ENCODE data around the gene CHD8. TPM values are rescaled to one million over a fixed set of nuclear protein-coding genes. Genes with fewer than 3 reads are reported as not detected.
"Not testable (repeated sequence)": the region's sequence is repeated elsewhere in the genome, so short reads cannot be mapped to it uniquely, and the experiment has no call there.

CHD8 gene
- total RNA-seq, 2 experiments from 2014 or later: 84.3 to 104 TPM

DNA sequence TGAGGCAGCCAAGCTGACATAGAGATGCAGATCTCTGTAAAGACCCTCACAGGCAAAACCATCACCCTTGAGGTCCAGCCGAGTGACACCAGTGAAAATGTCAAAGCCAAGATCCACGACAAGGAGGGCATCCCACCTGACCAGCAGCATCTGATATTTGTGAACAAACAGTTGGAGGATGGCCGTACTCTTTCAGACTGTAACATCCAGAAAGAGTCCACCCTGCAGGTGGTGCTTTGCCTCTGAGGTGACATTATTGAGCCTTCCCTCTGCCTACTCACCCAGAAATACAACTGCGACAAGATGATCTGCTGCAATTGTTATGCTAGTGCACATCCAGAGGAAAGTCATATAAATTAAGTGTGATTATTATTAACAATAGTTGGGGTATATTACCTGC lies 57.0 kb downstream of the CHD8 start:
- POLR2A ChIA-PET: no interaction called here
- intact Hi-C loops (cut with DNase I, micrococcal nuclease): no loop called here
- Mint-ChIP-seq H3K4me1 (no peaks in the 10 kb centered on the region), H3K4me3 (no peak overlapping the region), H3K36me3 (ENCODE audit: low read depth) (peaks cover 73% of the 10 kb centered on the region), H3K9me3 (ENCODE audit: low read depth) (no peaks in the 10 kb centered on the region), H3K27me3 (no peaks in the 10 kb centered on the region), H3K27ac (no peak overlapping the region)
- no peak for ATAC-seq
- no peak for DNase-seq
- CTCF ChIA-PET: no interaction called here

DNA sequence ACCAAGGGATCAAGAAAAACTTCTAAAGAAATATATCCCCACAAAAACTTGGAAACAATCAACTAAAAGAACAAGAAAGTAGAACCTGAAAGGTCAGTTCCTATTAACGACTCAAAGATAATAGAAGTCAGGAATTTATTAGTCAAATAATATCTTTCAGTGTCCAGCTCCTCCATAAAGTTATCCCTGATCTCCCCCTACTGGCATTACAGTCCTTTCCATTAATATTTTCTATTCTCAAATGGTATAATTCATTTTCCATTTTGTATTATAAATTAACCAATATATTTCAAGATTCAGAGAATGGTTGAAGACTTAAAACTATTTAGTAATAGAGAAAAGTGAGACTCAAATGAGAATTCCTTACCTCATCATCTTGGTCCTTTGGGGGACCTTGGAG lies 60.5 kb downstream of the CHD8 start:
- POLR2A ChIA-PET: no interaction called here
- intact Hi-C loops (cut with DNase I, micrococcal nuclease): no loop called here

DNA sequence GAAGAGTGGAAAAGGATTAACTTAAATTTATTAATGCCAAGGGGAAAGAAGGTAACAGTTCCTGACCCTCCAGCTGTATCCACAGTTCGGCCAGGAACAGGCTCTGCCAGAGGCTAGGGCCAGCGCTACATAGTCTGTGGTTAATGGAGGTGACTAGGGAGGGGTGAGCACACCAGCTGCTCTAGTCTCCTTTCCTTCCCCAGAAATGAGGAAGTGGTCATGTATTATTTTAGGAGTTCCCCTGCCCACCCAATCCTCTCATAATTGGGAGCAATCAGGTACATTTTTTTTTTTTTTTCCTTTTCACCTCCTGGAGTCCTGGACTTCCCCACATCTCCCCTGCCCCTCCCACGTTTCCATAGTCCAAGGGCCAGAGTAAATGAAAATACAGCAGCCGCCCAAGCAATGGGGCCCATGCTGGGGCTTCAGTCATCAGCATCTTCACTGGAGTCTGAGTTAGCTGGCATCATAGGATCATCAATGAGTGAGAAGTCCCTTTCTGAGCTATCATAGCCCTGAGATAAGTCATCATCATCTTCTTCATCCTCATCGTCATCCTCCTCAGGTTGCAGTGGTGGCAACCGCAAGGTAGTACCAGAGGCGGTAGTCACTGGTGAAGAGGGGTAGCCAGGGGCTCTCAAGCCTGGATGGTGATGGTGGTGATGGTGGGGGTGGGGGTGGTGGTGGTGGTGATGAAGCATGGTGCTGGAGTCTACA lies 70.6 kb downstream of the CHD8 start:
- DNase-seq (peak; percentile 27), ATAC-seq (no peak)
- POLR2A ChIA-PET: interaction anchor here (1.6 kb wide), 1 partner anchor 124 kb away, joined by 6 read pairs; no protein-coding TSS in a partner anchor
- H3K27me3 Mint-ChIP-seq: no peaks in the 10 kb centered on the region
- peaks cover 29% of the 10 kb centered on the region for H3K4me1 Mint-ChIP-seq
- H3K36me3 Mint-ChIP-seq (ENCODE audit: low read depth): peaks cover 37% of the 10 kb centered on the region
- CTCF ChIA-PET: interaction anchor here (0.6 to 1.3 kb wide), 3 partner anchors 104 to 275 kb away, joined by 3 to 5 read pairs (median 3); no protein-coding TSS in a partner anchor
- H3K27ac Mint-ChIP-seq: peak overlapping the region; percentile 98
- H3K4me3 Mint-ChIP-seq: peak overlapping the region; percentile 98
- intact Hi-C loops (cut with DNase I, micrococcal nuclease): loop anchor here in 1 of 2 experiments (2.0 to 10.0 kb wide), 2 partner anchors 77 to 151 kb away; no protein-coding TSS in a partner anchor
- no peaks in the 10 kb centered on the region for H3K9me3 Mint-ChIP-seq (ENCODE audit: low read depth)

More for the DNA sequence above, 60.5 kb downstream of the CHD8 start:
- CTCF ChIA-PET: interaction anchor here (1.0 kb wide), 1 partner anchor 11 kb away, joined by 3 read pairs; no protein-coding TSS in a partner anchor
- Mint-ChIP-seq H3K9me3 (ENCODE audit: low read depth) (no peaks in the 10 kb centered on the region), H3K36me3 (ENCODE audit: low read depth) (peaks cover 68% of the 10 kb centered on the region), H3K27me3 (no peaks in the 10 kb centered on the region), H3K4me3 (no peak overlapping the region), H3K4me1 (no peaks in the 10 kb centered on the region), H3K27ac (no peak overlapping the region)
- DNase-seq: no peak
- ATAC-seq: no peak

DNA sequence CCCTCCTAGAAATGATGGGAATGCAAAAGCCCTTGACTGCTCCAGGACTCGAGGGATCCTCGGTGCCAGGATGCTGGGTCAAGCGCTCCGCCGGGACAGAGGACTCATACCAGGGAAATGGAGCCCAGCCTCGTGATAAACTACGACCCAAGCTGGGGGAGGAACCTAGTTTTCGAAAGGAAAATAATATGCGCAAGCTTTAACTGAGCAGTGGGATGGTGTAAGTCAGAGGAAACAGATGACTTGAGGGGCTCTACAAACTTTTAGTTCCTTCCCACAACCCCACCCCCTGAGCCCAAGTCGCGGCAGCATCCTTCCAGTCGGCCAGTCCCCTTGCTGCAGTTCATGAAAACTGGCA lies 71.5 kb downstream of the CHD8 start:
- DNase-seq (no peak), ATAC-seq (peak; percentile 60)
- ChIA-PET CTCF (interaction anchor here (0.5 to 1.3 kb wide), 7 partner anchors 25 to 274 kb away, joined by 3 to 6 read pairs (median 3); partner anchors contain the start of genes CHD8 and METTL3), POLR2A (interaction anchor here (0.6 to 1.6 kb wide), 12 partner anchors 9 to 283 kb away, joined by 3 to 10 read pairs (median 4); partner anchors contain the start of gene CHD8)
- H3K36me3 Mint-ChIP-seq (ENCODE audit: low read depth): peaks cover 35% of the 10 kb centered on the region
- H3K4me3 Mint-ChIP-seq: peak overlapping the region; percentile 98
- intact Hi-C loops (cut with DNase I, micrococcal nuclease): loop anchor here (1.0 to 10.0 kb wide), 13 partner anchors 30 to 1937 kb away; partner anchors contain the start of genes CHD8 (in 2 of the 2), HNRNPC (in 2 of the 2), TOX4 (in 2 of the 2) and METTL3 (in 1 of the 2)
- no peaks in the 10 kb centered on the region for H3K27me3 Mint-ChIP-seq
- H3K4me1 Mint-ChIP-seq: peaks cover 33% of the 10 kb centered on the region
- no peaks in the 10 kb centered on the region for H3K9me3 Mint-ChIP-seq (ENCODE audit: low read depth)
- peak overlapping the region; percentile 98 for H3K27ac Mint-ChIP-seq

DNA sequence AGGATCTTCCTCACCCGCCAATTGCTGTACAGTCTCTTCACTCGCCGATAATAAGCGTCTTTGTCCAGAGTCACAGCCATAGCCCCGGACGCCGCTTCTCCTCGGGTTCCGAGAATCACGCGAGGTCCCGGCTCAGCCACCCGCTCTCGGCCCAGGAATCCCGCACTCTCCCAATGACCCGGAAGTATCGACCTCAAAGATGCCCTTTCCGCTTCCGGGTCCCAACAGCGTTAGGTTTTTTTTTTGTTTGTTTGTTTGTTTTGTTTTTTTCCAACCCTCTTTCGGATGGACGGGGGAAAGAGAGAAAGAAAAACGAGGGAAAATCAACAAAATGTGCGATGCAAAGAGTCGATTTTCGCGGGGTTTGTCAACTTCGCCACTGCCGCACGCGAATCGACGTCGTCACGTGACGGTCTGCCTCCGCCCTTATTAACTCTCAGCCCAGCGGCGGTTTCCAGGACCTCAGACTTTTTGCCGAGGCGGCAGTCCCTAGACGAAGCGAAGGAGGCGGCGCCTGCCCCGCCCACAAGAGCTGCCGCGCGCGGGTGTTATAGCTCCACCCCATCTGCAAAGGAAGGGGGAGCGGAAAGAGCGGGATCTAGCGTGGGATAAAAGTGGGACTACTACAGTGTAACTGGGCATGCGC lies 72.0 kb downstream of the CHD8 start, which contains the start of gene SUPT16H:
Gene SUPT16H, minus strand, starts transcription at position 172 of the 646 bp plus-strand sequence. Its CDS starts 92 bp downstream, at position 80.
- peak; percentile 97 for DNase-seq
- intact Hi-C loops (cut with DNase I, micrococcal nuclease): loop anchor here (1.0 to 10.0 kb wide), 14 partner anchors 30 to 1937 kb away; partner anchors contain the start of genes CHD8 (in 2 of the 2), HNRNPC (in 2 of the 2), METTL3 (in 2 of the 2) and TOX4 (in 2 of the 2)
- POLR2A ChIA-PET: interaction anchor here (0.6 to 1.6 kb wide), 12 partner anchors 9 to 282 kb away, joined by 3 to 10 read pairs (median 4); partner anchors contain the start of gene CHD8

DNA sequence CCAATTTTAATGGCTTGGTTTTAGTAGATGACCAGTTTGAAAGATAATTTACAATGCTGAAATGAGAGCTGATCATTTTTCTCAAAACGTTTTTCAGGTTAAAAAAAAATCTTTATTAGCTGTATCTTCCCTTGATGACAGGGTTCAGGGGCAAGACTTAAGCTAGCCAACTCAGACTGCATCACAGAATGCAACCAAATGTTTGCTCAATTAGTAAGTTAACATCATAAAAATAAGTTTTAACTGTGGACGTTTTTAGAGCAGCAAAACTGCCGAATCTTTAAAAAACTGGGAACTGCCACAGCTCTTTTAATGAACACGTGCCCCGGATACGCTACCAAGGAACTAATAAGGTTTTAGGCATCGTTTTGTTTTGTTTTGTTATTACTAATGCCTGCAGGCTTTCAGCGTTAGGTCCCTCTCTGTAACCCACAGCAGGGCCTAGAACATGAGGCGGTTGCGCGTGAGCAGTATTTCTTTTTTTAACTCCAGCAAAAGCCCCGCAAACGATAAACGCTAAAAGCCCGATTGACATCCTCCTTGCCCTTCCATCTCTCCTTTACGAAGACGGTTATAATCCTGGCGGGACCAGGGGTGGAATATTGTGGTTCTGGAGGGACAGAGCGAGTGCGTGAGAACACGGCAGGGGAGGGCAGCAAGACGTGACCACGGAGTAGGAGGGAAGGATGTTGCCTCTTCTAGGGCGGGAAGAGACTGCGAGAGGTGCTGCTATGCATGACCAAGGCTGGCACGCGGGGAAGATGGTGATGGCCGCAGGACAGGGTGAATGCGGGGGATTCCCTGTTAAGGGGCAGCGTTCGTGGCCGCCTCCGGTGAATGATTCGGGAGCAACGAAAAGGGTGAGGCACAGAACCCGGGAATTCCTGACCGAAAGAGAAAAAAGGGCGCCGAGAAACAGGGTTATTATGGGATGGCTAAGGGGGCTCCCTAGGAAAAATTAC lies 72.8 kb downstream of the CHD8 start:
- Mint-ChIP-seq H3K9me3 (ENCODE audit: low read depth) (no peaks in the 10 kb centered on the region), H3K36me3 (ENCODE audit: low read depth) (peaks cover 37% of the 10 kb centered on the region)
- POLR2A ChIA-PET: interaction anchor here (0.7 to 1.4 kb wide), 6 partner anchors 54 to 1206 kb away, joined by 4 to 8 read pairs (median 4); partner anchors contain the start of gene CHD8

More for the DNA sequence above, 72.0 kb downstream of the CHD8 start, which contains the start of gene SUPT16H:
- ATAC-seq: peak; percentile 90
- Mint-ChIP-seq H3K4me1 (peaks cover 36% of the 10 kb centered on the region), H3K27ac (peak within 1 kb of the TSS; percentile 98), H3K27me3 (no peaks in the 10 kb centered on the region), H3K36me3 (ENCODE audit: low read depth) (peaks cover 35% of the 10 kb centered on the region), H3K4me3 (peak within 1 kb of the TSS; percentile 98), H3K9me3 (ENCODE audit: low read depth) (no peaks in the 10 kb centered on the region)
- CTCF ChIA-PET: interaction anchor here (0.5 to 1.0 kb wide), 5 partner anchors 26 to 127 kb away, joined by 3 to 6 read pairs (median 4); partner anchors contain the start of genes CHD8 and METTL3

DNA sequence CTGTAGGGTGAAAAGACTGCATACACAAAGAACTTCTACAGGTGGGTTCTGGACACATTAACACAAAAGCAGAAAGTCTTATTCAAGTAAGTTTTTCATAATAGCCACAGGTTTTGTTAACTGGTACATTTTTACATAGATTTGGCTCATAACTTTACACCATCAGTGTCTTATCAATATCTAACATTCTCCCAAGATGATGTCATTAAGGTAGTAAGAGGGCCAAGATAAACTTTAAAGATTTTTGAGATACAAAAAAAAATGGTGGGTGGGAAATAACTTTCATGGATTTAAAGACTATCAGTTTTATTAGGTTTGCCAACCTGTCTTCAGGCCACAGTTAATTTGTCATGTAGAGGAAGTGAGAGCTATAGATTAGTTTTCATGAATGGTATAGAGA lies 73.8 kb downstream of the CHD8 start:
- ChIA-PET CTCF (interaction anchor here (1.0 to 1.3 kb wide), 4 partner anchors 12 to 140 kb away, joined by 3 to 4 read pairs (median 4); no protein-coding TSS in a partner anchor), POLR2A (interaction anchor here (1.1 to 1.4 kb wide), 3 partner anchors 74 to 277 kb away, joined by 4 to 6 read pairs (median 4); partner anchors contain the start of gene CHD8)
- H3K27ac Mint-ChIP-seq: peak overlapping the region; percentile 92
- ATAC-seq (no peak), DNase-seq (no peak)
- peaks cover 42% of the 10 kb centered on the region for H3K36me3 Mint-ChIP-seq (ENCODE audit: low read depth)
- peak overlapping the region; percentile 98 for H3K4me3 Mint-ChIP-seq
- H3K27me3 Mint-ChIP-seq: no peaks in the 10 kb centered on the region
- H3K4me1 Mint-ChIP-seq: peaks cover 43% of the 10 kb centered on the region
- intact Hi-C loops (cut with DNase I, micrococcal nuclease): loop anchor here (2.0 to 10.0 kb wide), 3 partner anchors 147 to 920 kb away; partner anchors contain the start of gene PIP4P1 (in 1 of the 2)
- no peaks in the 10 kb centered on the region for H3K9me3 Mint-ChIP-seq (ENCODE audit: low read depth)

More for the DNA sequence above, 72.8 kb downstream of the CHD8 start:
- intact Hi-C loops (cut with DNase I, micrococcal nuclease): loop anchor here (1.0 to 10.0 kb wide), 4 partner anchors 128 to 921 kb away; partner anchors contain the start of genes METTL3 (in 1 of the 2) and PIP4P1 (in 1 of the 2)
- H3K27ac Mint-ChIP-seq: peak overlapping the region; percentile 98
- peak overlapping the region; percentile 98 for H3K4me3 Mint-ChIP-seq
- peak; percentile 45 for ATAC-seq
- DNase-seq: peak; percentile 71
- peaks cover 39% of the 10 kb centered on the region for H3K4me1 Mint-ChIP-seq
- CTCF ChIA-PET: interaction anchor here (1.0 to 1.3 kb wide), 5 partner anchors 14 to 141 kb away, joined by 3 to 4 read pairs (median 4); partner anchors contain the start of gene CHD8
- no peaks in the 10 kb centered on the region for H3K27me3 Mint-ChIP-seq

DNA sequence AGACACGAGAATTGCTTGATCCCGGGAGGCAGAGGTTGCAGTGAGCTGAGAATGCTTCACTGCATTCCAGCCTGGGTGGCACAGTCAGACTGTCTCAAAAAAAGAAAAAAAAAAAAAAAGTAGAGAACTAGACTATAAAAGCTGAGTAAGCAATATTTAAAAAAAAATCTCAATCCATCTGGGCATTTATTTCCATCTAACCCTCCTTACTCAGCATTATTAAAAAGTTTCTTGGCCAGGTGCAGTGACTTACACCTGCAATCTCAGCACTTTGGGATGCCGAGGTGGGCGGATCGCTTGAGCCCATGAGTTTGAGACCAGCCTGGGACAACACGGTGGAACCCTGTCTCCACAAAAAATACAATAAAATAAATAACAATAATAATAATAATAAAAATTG lies 76.6 kb downstream of the CHD8 start:
- ChIA-PET POLR2A (interaction anchor here (0.6 to 0.7 kb wide), 2 partner anchors 186 to 1537 kb away, joined by 4 to 5 read pairs; no protein-coding TSS in a partner anchor), CTCF (interaction anchor here (0.6 to 0.7 kb wide), 2 partner anchors 60 to 1142 kb away, joined by 3 read pairs; no protein-coding TSS in a partner anchor)
- H3K36me3 Mint-ChIP-seq (ENCODE audit: low read depth): peaks cover 38% of the 10 kb centered on the region
- H3K27ac Mint-ChIP-seq: no peak overlapping the region
- no peak overlapping the region for H3K4me3 Mint-ChIP-seq
- intact Hi-C loops (cut with DNase I, micrococcal nuclease): no loop called here
- no peak for ATAC-seq
- no peak for DNase-seq
- peaks cover 35% of the 10 kb centered on the region for H3K4me1 Mint-ChIP-seq
- no peaks in the 10 kb centered on the region for H3K27me3 Mint-ChIP-seq
- H3K9me3 Mint-ChIP-seq (ENCODE audit: low read depth): no peaks in the 10 kb centered on the region

DNA sequence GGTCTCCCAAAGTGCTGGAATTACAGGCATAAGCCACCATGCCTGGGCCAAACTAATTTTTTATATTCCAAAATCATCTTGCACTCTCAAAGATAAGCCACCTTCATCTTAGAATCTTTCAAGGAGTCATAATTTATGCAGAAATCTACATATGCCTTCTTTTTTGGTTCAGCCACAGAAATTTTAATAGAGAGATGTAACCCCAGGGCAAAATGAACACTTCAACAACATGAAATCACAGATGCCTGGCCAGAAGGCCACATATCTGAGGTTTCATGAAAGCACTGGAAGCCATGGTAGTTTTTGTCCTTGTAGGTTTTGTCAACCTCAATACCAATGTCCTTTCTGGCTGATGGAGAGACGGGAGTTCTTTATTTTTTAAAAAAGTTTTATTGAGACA lies 81.9 kb downstream of the CHD8 start:
- Mint-ChIP-seq H3K27ac (no peak overlapping the region), H3K27me3 (no peaks in the 10 kb centered on the region), H3K4me1 (peaks cover 12% of the 10 kb centered on the region), H3K36me3 (ENCODE audit: low read depth) (peaks cover 56% of the 10 kb centered on the region), H3K4me3 (no peak overlapping the region), H3K9me3 (ENCODE audit: low read depth) (no peaks in the 10 kb centered on the region)
- intact Hi-C loops (cut with DNase I, micrococcal nuclease): no loop called here
- ATAC-seq (no peak), DNase-seq (no peak)
- ChIA-PET CTCF (no interaction called here), POLR2A (no interaction called here)

DNA sequence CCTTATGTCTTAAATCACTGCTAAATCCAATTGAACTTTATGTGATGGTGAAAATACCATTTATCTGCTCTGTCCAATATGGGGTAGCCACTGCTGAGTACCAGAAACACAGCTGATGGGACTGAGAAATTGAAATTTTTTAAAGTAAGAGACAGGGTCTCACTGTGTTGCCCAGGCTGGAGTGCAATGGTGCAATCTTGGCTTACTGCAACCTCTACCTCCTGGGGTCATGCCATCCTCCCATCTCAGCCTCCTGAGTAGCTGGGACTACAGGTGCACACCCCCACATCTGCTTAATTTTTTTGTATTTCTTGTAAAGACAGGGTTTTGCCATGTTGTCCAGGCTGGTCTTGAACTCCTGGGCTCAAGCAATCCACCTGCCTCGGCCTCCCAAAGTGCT lies 83.1 kb downstream of the CHD8 start:
- H3K4me3 Mint-ChIP-seq; CTCF ChIA-PET; H3K27ac Mint-ChIP-seq; H3K4me1 Mint-ChIP-seq; H3K9me3 Mint-ChIP-seq (ENCODE audit: low read depth); intact Hi-C loops (cut with DNase I, micrococcal nuclease); POLR2A ChIA-PET; ATAC-seq; DNase-seq; H3K27me3 Mint-ChIP-seq: not testable (repeated sequence)
- peaks cover 59% of the 10 kb centered on the region for H3K36me3 Mint-ChIP-seq (ENCODE audit: low read depth)
